ENCODE measurements around the gene FLT3LG. TPM values are rescaled to one million over a fixed set of nuclear protein-coding genes. Genes with fewer than 3 reads are reported as not detected.

The FLT3LG gene
- total RNA-seq, 2 donors from 2014 or later, result 0.52 to 0.66 TPM

- intact Hi-C loops (cut with DNase I), result no loop called here
- H3K27ac ChIP-seq, result no peak overlapping the region
- 76 to 89% methylated on average over 7 of the region's 7 CpGs for WGBS, 2 donors
Observed at GRCh38 chr19:49486232-49486631, 12.2 kb downstream of the FLT3LG start.

GRCh38 chr19:49486710-49487276, 12.8 kb downstream of the FLT3LG start:
- no peak for ATAC-seq
- Histone ChIP-seq H3K4me3 (no peak overlapping the region), H3K4me1 (peaks cover 27% of the 10 kb centered on the region), H3K9me3 (no peaks in the 10 kb centered on the region), H3K27ac (peak overlapping the region; percentile 25 to 94 (median 78)), H3K36me3 (replicated peaks in 1 of 2; ENCODE audit: insufficient read depth in 1 of 2, low read depth in 2 of 2) (peaks cover 17 to 23% of the 10 kb centered on the region in 2 donors), H3K27me3 (no peaks in the 10 kb centered on the region)
- 61 to 86% methylated on average over 15 to 23 of the region's 23 CpGs for WGBS, 2 donors
- intact Hi-C loops (cut with DNase I), result no loop called here
- DNase-seq, result no peak
- TF ChIP-seq POLR2A (IDR thresholded peaks at IDR 0.05) (no peak), CTCF (IDR thresholded peaks at IDR 0.05) (peak in 2 of 7 experiments; percentile 21 to 23)

More at GRCh38 chr19:49486232-49486631, 12.2 kb downstream of the FLT3LG start:
- no peaks in the 10 kb centered on the region for H3K27me3 ChIP-seq
- H3K36me3 ChIP-seq (replicated peaks in 1 of 2; ENCODE audit: insufficient read depth in 1 of 2, low read depth in 2 of 2), result peaks cover 17 to 18% of the 10 kb centered on the region in 2 donors
- TF ChIP-seq CTCF (IDR thresholded peaks at IDR 0.05), result no peak
- TF ChIP-seq POLR2A (IDR thresholded peaks at IDR 0.05), result no peak
- ATAC-seq (no peak), DNase-seq (no peak)
- no peaks in the 10 kb centered on the region for H3K9me3 ChIP-seq
- peaks cover 27% of the 10 kb centered on the region for H3K4me1 ChIP-seq
- H3K4me3 ChIP-seq, result no peak overlapping the region

DNA sequence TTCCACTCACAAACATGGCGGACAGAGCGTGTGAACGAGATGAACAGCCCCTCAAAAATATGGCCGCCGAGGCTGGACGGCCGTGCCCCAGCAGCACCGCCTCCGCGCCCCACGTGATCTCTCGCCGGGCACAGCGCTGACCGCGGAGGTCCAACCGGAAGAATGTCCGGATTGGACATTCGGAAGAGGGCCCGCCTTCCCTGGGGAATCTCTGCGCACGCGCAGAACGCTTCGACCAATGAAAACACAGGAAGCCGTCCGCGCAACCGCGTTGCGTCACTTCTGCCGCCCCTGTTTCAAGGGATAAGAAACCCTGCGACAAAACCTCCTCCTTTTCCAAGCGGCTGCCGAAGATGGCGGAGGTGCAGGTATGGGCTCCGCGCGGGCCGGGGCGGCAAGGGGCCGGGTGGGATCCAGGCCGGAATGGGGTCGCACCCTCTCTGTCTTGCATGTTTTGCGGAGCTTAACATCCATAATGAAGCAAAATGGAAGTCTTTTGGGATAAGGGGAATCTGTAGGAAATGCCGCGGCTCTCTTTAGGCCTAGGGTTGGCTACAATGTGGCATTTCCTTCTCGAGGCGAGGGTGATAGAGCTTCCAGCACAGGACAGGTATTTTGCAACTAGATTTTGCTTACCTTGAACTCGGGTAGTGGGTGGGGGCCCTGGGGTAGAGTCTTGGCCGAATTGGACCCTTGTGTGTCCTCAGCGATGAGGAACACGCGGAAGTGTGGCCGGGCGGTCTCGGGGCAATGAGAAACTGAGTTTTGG, 13.4 kb downstream of the FLT3LG start, which contains the start of gene RPL13A:
RPL13A (plus strand) TSS at position 332 of the 769 bp plus-strand sequence; CDS start at position 354, 22 bp downstream.
- peak; percentile 100 for DNase-seq
- WGBS, 2 donors, result 0% methylated on average over 16 to 57 of the region's 57 CpGs
- intact Hi-C loops (cut with DNase I), result no loop called here

GRCh38 chr19:49488046-49488862, 14.2 kb downstream of the FLT3LG start:
- Histone ChIP-seq H3K27me3 (no peaks in the 10 kb centered on the region), H3K4me3 (peak overlapping the region; percentile 94 to 100), H3K9me3 (no peaks in the 10 kb centered on the region), H3K27ac (peak overlapping the region; percentile 68 to 94 (median 88)), H3K4me1 (peaks cover 31% of the 10 kb centered on the region), H3K36me3 (replicated peaks in 1 of 2; ENCODE audit: insufficient read depth in 1 of 2, low read depth in 2 of 2) (peaks cover 17 to 31% of the 10 kb centered on the region in 2 donors)
- DNase-seq, result no peak
- WGBS, 2 donors, result 1% methylated on average over 24 to 26 of the region's 26 CpGs
- intact Hi-C loops (cut with DNase I), result no loop called here
- no peak for ATAC-seq
- TF ChIP-seq CTCF (IDR thresholded peaks at IDR 0.05), result no peak
- no peak for TF ChIP-seq POLR2A (IDR thresholded peaks at IDR 0.05)

More for the DNA sequence above, 13.4 kb downstream of the FLT3LG start, which contains the start of gene RPL13A:
- TF ChIP-seq CTCF (IDR thresholded peaks at IDR 0.05) (no peak), POLR2A (IDR thresholded peaks at IDR 0.05) (peak; percentile 94 to 100 (median 99))
- H3K36me3 ChIP-seq (replicated peaks in 1 of 2; ENCODE audit: insufficient read depth in 1 of 2, low read depth in 2 of 2), result peaks cover 17 to 29% of the 10 kb centered on the region in 2 donors
- H3K27ac ChIP-seq, result peak within 1 kb of the TSS; percentile 68 to 94 (median 88)
- H3K27me3 ChIP-seq, result no peaks in the 10 kb centered on the region
- H3K9me3 ChIP-seq, result no peaks in the 10 kb centered on the region
- H3K4me1 ChIP-seq, result peaks cover 31% of the 10 kb centered on the region
- H3K4me3 ChIP-seq, result peak within 1 kb of the TSS; percentile 94 to 100
- peak; percentile 96 for ATAC-seq
